Sigmoid colon (tissue), 4 donors: Measurements from ENCODE around the gene ROBO1.

Source experiments
- CTCF ChIP-seq, 4 experiments: fragments of 450-650 bp in 3 of 4; fragments of 200-600 bp in 1 of 4; IDR thresholded peaks; one replicate each; pipeline ENCODE4 v1.5.1; 2016 to 2019; ENCODE audit warnings: antibody characterized with exemption in 4 of 4, mild to moderate bottlenecking in 3 of 4, moderate library complexity in 2 of 4
- EP300 ChIP-seq, 4 donors: sonication (generic); formaldehyde crosslinking; IDR thresholded peaks; one replicate each; pipeline ENCODE4 v1.6.1; 2017; ENCODE audit warnings: antibody characterized with exemption in 4 of 4
- POLR2AphosphoS5 ChIP-seq, 4 donors: sonication (generic); formaldehyde crosslinking; IDR thresholded peaks; one replicate each; pipeline ENCODE4 v1.6.1; 2017; ENCODE audit warnings: antibody characterized with exemption in 4 of 4

- no peak for TF ChIP-seq EP300 (IDR thresholded peaks at IDR 0.05)
- TF ChIP-seq CTCF (IDR thresholded peaks at IDR 0.05), result no peak
- no peak for TF ChIP-seq POLR2AphosphoS5 (IDR thresholded peaks at IDR 0.05)
Measured at GRCh38 chr3:79724206-79724605, 43.6 kb downstream of the ROBO1 start.
